ENCODE data around the gene OR52W1. TPM values are rescaled to one million over a fixed set of nuclear protein-coding genes. Genes with fewer than 3 reads are reported as not detected.

OR52W1 gene
- total and polyA plus RNA-seq, 2 donors (not counting 1 experiment from before 2014, with no cell fraction given) = not detected

DNA sequence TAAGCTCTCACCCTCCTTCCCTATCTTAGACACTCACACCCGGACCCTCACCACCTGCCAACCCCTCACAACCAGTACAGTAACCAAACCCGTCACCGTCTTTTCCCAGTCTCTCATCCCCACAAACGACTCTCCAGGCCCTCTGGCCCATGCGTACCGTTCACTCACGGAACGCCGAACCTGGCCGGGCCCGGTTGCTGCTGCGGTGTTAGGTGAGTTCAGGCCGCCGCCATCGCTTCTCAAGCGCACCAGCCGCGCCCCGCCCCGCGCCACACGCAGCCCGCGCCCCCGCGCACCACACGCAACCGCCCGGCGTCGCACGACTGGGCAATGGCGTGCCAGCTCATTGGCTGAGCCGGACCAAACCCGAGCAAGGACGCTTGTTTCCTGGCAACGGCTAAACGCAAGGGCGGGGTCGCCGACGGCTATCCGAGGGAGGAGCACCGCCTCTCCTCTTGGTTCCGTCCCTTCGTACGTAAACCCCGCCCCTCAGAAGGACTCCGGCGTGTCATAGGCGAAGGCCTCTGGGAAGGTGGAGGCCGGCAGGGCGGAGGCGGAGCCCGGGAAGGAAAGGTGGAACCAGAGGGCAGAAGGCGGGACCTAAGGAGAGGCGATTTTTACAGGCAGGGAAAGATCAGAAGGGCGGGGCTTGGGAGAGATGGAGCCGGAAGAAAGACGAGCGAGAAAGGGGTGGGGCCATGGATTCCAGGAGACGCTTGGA is 35.5 kb downstream of the OR52W1 start, which contains the start of gene FHIP1B:
Gene FHIP1B, minus strand, starts transcription at position 250 of the 721 bp plus-strand sequence. CDS start 10,120 bp downstream, outside the sequence.
- Histone ChIP-seq H3K36me3 (replicated peaks in 1 of 2; ENCODE audit: control extremely low read depth in 1 of 2, control insufficient read depth in 1 of 2, extremely low read depth in 1 of 2, insufficient read depth in 2 of 2, low read length in 1 of 2) (peaks cover 0 to 1% of the 10 kb centered on the region in 2 experiments), H3K4me2 (replicated peaks; ENCODE audit: low read depth, low read length, poor library complexity, severe bottlenecking) (peak within 1 kb of the TSS; percentile 91), H3K79me2 (ENCODE audit: control insufficient read depth, insufficient read depth, low read length) (peaks cover 40% of the 10 kb centered on the region), H4K20me1 (ENCODE audit: control insufficient read depth, insufficient read depth, low read length, poor library complexity, severe bottlenecking) (peaks cover 4% of the 10 kb centered on the region), H3K4me1 (ENCODE audit: control insufficient read depth in 2 of 2, insufficient read depth in 2 of 2, low read length in 2 of 2) (peaks cover 7 to 13% of the 10 kb centered on the region in 2 donors), H3K27me3 (replicated peaks in 1 of 4; ENCODE audit: control extremely low read depth in 1 of 4, control insufficient read depth in 3 of 4, insufficient read depth in 4 of 4, low read length in 3 of 4) (peaks cover 0 to 9% (median 2%) of the 10 kb centered on the region in 4 experiments), H3K4me3 (ENCODE audit: control extremely low read depth in 1 of 5, extremely low read depth in 1 of 5, insufficient read depth in 1 of 5, low read depth in 2 of 5, low read length in 4 of 5) (peak within 1 kb of the TSS; percentile 71 to 90 (median 87)), H2AFZ (ENCODE audit: insufficient read depth, low read depth, low read length, poor library complexity, severe bottlenecking) (peak within 1 kb of the TSS; percentile 99), H3K9me3 (ENCODE audit: control extremely low read depth in 1 of 3, control insufficient read depth in 2 of 3, insufficient read depth in 1 of 3, low read length in 2 of 3) (no peaks in the 10 kb centered on the region), H3K9ac (ENCODE audit: low read length) (peak within 1 kb of the TSS; percentile 88), H3K27ac (ENCODE audit: low read length in 2 of 2) (peak within 1 kb of the TSS; percentile 69 to 90)
- Mint-ChIP-seq H3K9me3 (ENCODE audit: insufficient read depth) (no peaks in the 10 kb centered on the region), H3K4me3 (peak within 1 kb of the TSS; percentile 98), H3K27me3 (no peaks in the 10 kb centered on the region), H3K4me1 (peaks cover 29% of the 10 kb centered on the region), H3K27ac (peak within 1 kb of the TSS; percentile 91)
- CTCF ChIA-PET = interaction anchor here (1.0 kb wide), 4 partner anchors 17 to 550 kb away, joined by 3 read pairs; no protein-coding TSS in a partner anchor
- POLR2A ChIA-PET = interaction anchor here (1.0 to 1.5 kb wide), 2 partner anchors 156 to 378 kb away, joined by 3 read pairs; partner anchors contain the start of gene SMPD1
- DNase-seq (peak; percentile 100), ATAC-seq (ENCODE audit: low read depth) (peak; percentile 92)
- no peak for TF ChIP-seq EZH2 (IDR thresholded peaks at IDR 0.05; ENCODE audit: borderline replicate concordance, insufficient read depth, low read depth, low read length, poor library complexity, severe bottlenecking)
- TF ChIP-seq, protein P1, sequence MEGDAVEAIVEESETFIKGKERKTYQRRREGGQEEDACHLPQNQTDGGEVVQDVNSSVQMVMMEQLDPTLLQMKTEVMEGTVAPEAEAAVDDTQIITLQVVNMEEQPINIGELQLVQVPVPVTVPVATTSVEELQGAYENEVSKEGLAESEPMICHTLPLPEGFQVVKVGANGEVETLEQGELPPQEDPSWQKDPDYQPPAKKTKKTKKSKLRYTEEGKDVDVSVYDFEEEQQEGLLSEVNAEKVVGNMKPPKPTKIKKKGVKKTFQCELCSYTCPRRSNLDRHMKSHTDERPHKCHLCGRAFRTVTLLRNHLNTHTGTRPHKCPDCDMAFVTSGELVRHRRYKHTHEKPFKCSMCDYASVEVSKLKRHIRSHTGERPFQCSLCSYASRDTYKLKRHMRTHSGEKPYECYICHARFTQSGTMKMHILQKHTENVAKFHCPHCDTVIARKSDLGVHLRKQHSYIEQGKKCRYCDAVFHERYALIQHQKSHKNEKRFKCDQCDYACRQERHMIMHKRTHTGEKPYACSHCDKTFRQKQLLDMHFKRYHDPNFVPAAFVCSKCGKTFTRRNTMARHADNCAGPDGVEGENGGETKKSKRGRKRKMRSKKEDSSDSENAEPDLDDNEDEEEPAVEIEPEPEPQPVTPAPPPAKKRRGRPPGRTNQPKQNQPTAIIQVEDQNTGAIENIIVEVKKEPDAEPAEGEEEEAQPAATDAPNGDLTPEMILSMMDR (IDR thresholded peaks at IDR 0.05) = no peak
- intact Hi-C loops (cut with micrococcal nuclease) = loop anchor here (1.0 to 10.0 kb wide), 11 partner anchors 156 to 1753 kb away; partner anchors contain the start of genes ARFIP2, EIF3F, ILK and MRPL17
- WGBS (ENCODE audit: insufficient coverage) = under 1% methylated on average over 62 of the region's 62 CpGs

DNA sequence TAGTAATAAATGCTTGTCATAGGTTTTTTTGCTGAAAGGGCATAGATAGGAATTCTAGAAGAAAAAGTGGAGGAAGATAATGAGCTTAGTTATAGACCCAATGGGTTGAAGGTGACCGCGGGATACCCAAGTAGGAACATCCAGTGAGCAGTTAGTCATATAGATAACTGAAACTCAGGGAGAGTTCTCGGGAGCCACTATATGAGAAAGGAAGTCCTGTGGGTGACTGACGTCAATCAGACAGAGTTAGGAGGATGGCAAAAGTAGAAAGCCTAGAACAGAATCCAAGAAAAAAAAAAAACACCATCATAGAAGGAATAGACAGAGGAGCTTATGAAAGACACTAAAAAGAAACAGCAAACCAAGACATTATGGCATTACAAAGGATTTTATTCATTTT is 38.2 kb downstream of the OR52W1 start:
- Histone ChIP-seq H3K36me3 (replicated peaks in 1 of 2; ENCODE audit: control extremely low read depth in 1 of 2, control insufficient read depth in 1 of 2, extremely low read depth in 1 of 2, insufficient read depth in 2 of 2, low read length in 1 of 2) (no peaks in the 10 kb centered on the region), H4K20me1 (ENCODE audit: control insufficient read depth, insufficient read depth, low read length, poor library complexity, severe bottlenecking) (no peaks in the 10 kb centered on the region), H3K9ac (ENCODE audit: low read length) (no peak overlapping the region), H3K27me3 (replicated peaks in 1 of 4; ENCODE audit: control extremely low read depth in 1 of 4, control insufficient read depth in 3 of 4, insufficient read depth in 4 of 4, low read length in 3 of 4) (peaks cover 0 to 21% (median 3%) of the 10 kb centered on the region in 4 experiments), H3K27ac (ENCODE audit: low read length in 2 of 2) (no peak overlapping the region), H3K9me3 (ENCODE audit: control extremely low read depth in 1 of 3, control insufficient read depth in 2 of 3, insufficient read depth in 1 of 3, low read length in 2 of 3) (no peaks in the 10 kb centered on the region), H3K4me1 (ENCODE audit: control insufficient read depth in 2 of 2, insufficient read depth in 2 of 2, low read length in 2 of 2) (peaks cover 7 to 13% of the 10 kb centered on the region in 2 donors), H2AFZ (ENCODE audit: insufficient read depth, low read depth, low read length, poor library complexity, severe bottlenecking) (no peak overlapping the region), H3K4me3 (ENCODE audit: control extremely low read depth in 1 of 5, extremely low read depth in 1 of 5, insufficient read depth in 1 of 5, low read depth in 2 of 5, low read length in 4 of 5) (no peak overlapping the region), H3K79me2 (ENCODE audit: control insufficient read depth, insufficient read depth, low read length) (peaks cover 18% of the 10 kb centered on the region), H3K4me2 (replicated peaks; ENCODE audit: low read depth, low read length, poor library complexity, severe bottlenecking) (no peak overlapping the region)
- Mint-ChIP-seq H3K27me3 (peaks cover 15% of the 10 kb centered on the region), H3K27ac (no peak overlapping the region), H3K9me3 (ENCODE audit: insufficient read depth) (no peaks in the 10 kb centered on the region), H3K4me3 (no peak overlapping the region), H3K4me1 (peaks cover 21% of the 10 kb centered on the region)
- ATAC-seq (ENCODE audit: low read depth) (no peak), DNase-seq (no peak)
- no peak for TF ChIP-seq EZH2 (IDR thresholded peaks at IDR 0.05; ENCODE audit: borderline replicate concordance, insufficient read depth, low read depth, low read length, poor library complexity, severe bottlenecking)
- TF ChIP-seq, protein P1 (IDR thresholded peaks at IDR 0.05) = no peak
- CTCF ChIA-PET = no interaction called here
- intact Hi-C loops (cut with micrococcal nuclease) = loop anchor here (5.0 to 10.0 kb wide), 2 partner anchors 1260 to 1632 kb away; partner anchors contain the start of gene TRIM68
- POLR2A ChIA-PET = no interaction called here
- WGBS (ENCODE audit: insufficient coverage) = 100% methylated on average over 2 of the region's 4 CpGs
